ENCODE results near the gene SYNE3.

The SYNE3 gene

GRCh38 chr14:95487669-95488084 is 28.8 kb downstream of the SYNE3 start:
- no peak for DNase-seq

- DNase-seq = no peak
These were observed 29.4 kb downstream of the SYNE3 start for GRCh38 chr14:95486875-95487668.

GRCh38 chr14:95485222-95485819 is 31.1 kb downstream of the SYNE3 start:
- no peak for DNase-seq

DNA sequence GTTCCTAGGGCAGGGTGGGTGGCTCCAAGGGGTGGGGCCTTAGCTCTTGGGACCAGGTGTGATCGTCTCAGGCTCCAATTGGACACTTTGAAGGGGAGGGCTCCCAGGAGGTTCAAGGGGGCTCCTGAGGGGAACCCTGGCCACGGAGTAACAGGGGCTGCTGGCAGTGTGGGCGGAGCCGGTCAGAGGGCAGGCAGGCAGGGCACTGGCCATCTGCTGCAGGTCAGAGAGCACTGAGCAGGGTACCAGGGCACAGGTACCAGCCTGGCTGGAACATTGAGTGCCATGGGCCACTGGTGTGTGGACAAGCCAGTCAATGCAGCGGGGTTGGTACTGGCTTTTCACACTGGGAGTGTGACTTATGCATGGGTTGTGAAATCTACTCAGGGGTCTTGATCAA is 32.2 kb downstream of the SYNE3 start:
- DNase-seq = no peak

GRCh38 chr14:95483309-95484165 is 32.9 kb downstream of the SYNE3 start:
- DNase-seq = peak; percentile 75

DNA sequence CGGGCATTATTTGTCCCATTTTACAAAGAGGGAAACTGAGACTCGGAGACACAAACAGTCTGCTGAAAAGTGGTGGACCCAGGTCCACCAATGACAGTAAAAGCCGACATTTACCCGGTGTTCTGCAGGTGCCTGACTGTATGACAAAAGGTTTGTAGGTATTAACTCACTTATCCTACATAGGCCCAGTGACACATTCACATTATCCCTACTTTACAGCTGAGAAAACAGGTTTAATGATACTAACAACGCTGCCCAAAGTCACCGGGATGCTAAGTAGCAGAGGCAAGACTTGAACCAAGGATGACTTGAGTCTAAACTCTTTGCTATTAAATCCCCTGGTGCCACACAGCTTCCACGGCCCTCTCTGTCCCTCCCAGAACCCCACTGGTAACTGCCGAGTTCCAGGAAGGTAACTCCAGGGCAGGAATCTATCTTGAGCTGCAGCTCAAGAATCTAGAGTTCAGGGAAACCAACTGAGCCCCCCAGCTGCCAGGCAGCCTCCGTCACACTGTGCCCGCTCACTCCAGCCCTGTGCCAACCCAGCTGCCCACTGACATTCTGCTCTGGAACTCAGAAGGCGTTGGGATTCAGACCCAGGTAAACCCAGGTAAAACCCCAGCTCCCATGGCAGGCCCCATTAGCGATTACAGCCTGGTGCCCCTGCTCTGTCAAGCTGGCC is 33.7 kb downstream of the SYNE3 start:
- no peak for DNase-seq

DNA sequence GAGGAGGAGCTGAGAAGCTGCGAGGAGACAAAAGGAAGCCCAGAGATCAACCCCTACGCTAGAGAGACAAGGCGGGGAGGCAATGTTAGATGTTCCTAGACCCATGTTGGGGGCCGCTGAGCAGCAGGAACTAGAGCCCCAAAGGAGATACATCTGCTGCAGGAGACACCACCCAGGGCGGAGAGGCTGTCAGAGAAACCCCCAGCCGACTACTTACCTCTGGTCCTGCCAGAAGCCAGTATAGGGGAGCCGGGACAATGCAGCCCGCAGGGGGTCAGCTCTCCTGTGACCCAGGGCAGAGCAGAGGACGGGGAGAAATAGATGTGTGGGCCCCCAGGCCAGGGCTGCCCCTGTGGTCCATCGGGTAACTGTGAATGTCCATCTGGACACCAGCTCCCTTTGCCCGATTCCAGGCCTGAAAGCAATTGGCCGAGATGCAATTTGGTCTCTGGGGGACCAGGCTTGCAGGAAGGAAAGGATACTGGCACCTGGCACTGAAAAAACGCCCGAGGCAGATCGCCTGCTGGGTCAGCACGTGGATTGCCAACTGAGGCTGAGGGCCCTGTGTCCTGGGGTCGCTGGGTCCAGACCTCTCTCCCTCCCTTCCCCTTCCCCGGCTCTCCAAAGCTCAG is 34.9 kb downstream of the SYNE3 start:
- DNase-seq = no peak

DNA sequence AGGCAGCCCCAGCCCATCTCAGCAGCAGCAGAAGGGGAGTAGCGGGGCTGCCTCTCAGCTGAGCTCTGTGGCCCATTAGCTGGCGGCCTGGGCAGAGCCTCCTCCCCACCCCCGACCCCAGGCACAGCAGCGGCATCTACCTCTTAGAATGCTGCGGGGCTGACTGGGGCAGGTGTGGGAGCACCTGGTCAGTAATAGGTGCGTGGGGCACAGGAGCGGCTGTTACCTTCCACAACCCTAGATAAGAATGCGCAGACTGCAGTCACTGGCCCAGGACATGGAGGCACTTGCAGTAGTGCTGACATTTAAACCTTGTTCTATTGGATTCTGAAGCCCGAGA is 35.6 kb downstream of the SYNE3 start:
- no peak for DNase-seq

GRCh38 chr14:95480109-95480886 is 36.2 kb downstream of the SYNE3 start:
- no peak for DNase-seq

DNA sequence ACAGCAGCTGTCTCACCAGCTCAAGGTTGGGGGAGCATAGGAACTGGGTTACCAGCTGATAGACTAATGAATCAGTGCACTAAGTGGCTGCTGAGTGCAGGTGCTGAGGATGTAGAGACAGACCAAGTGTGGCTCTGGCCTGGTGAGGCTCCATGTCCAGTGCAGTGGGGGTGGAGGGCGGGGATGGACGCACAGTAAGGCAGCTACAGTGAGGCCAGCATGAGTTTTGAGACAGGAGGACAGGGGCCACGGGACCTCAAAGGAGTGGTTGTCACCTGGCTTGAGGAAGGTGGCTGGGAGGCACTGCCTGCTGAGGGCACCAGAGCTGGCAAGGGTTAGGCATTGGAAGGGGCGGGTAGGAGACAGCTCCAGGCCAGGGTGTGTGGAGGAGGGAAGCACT is 37.0 kb downstream of the SYNE3 start:
- DNase-seq = no peak

DNA sequence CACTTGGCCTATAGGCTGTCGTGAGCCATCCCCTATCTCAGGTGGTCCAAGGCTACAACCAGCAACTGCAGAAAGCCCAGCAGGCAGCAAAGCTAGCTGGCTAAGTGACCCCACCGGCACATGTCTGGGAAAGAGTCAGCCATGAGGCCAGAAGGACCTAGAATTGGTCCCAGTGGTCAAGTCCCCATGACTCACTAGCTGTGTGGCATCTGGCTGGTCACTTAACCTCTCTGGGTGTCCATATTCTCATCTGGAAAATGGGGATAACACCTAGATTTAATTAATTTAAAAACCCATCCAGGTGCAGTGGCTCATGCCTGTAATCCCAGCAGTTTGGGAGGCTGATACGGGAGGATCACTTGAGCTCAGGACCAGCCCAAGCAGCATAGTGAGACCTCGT is 37.6 kb downstream of the SYNE3 start:
- DNase-seq = no peak

DNA sequence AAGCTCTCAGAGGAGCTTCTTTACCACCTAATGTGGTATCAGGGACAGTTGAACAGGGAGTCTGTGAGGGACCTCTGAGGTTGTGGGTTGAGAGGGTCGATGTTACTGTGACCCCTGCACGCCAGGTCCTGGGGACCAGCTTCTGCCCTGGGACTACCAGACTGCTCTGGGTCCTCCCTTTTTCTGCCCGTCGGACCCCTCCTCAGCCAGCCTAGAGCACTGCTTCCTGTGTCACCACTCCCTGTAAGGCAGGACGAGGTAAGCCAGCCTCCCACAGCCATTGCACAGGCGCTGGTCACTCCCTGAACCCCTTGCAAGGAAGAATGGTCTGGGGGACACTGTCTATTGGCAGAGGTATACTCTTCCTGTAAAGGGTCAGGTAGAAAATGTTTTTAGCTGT is 38.1 kb downstream of the SYNE3 start:
- DNase-seq = no peak

- no peak for DNase-seq
These were observed 38.8 kb downstream of the SYNE3 start for GRCh38 chr14:95477411-95478269.

- no peak for DNase-seq
These were observed 39.7 kb downstream of the SYNE3 start for GRCh38 chr14:95476747-95477146.

DNA sequence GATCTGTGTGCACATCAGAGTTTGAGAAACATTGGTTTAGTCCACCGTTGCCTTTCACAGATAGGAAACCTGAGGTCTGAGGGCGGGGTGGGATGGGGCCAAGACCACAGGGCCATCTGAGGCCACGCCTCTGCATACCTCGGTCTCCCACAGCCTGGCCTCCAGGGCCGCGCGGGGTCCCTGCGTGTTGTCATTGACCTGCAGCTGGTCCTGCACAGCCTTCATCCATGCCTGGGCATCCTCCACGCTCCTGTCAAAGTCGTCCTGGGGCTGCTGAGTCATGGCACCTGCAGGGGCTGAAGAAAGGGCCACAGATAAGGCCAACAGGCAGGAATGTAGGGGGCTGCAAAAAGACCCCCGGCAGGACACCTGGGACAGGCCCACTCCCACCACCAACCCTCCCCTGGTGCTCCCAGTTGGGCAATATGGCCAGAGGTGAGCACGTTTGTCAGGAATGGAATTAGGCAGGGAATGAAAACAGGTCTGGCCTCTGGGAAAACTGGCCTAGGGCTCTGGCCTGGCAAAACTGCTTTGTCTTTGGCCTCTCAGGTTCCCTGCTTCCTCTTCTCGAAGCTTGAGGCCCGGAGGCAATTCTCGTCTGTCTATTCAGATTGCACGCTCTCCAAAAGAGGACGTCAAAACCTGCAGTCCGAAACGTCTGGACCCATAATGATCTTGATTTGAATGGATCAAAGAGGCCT is 40.8 kb downstream of the SYNE3 start:
- no peak for DNase-seq

- no peak for DNase-seq
These were observed 41.5 kb downstream of the SYNE3 start for GRCh38 chr14:95474941-95475340.

DNA sequence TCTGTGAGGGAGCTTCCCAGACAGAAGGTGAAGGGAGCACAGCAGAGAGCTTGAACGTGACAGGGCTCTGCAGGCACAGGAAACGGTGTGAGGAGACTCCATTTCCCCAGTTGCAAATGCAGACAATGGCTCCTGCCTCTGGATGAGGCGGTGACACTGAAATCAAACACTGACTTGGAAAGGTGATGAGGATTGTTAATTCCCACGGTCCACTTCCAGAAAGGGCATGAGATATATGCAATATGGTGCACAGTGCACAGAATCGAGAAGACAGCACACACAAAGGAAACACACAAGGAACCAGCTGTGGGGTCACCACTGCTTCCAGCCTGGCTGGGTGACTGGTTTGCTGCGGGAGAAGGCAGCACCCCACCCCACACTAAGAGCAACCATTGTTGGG is 42.0 kb downstream of the SYNE3 start:
- no peak for DNase-seq

- DNase-seq = no peak
These were observed 43.6 kb downstream of the SYNE3 start for GRCh38 chr14:95472819-95473251.

DNA sequence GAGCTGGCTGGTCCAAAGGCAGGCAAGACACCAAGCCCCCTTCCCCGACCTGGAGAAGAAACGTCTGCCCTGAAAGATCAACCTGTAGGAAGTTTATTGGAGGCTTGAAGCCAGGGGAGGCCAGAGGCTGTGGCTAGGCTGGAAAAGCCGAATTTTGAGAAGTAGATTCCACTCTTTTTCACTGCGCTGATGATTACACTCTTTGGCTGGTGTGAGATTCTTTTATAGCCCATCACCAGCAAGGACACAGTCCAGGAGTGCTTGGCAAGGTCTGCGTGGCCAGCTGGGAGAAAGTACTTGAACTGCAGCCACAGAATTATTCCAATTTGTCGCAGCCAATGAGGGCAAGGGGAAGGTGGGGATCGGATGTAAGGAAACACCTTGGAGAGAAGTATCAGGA is 45.0 kb downstream of the SYNE3 start:
- DNase-seq = no peak

- DNase-seq = no peak
These were observed 45.4 kb downstream of the SYNE3 start for GRCh38 chr14:95471016-95471415.

Data from NCI-H226 (cell line).